ENCODE results near the gene ABHD11.
"Not testable (repeated sequence)": the region's sequence is repeated elsewhere in the genome, so short reads cannot be mapped to it uniquely, and the experiment has no call there.

Gene ABHD11

DNA sequence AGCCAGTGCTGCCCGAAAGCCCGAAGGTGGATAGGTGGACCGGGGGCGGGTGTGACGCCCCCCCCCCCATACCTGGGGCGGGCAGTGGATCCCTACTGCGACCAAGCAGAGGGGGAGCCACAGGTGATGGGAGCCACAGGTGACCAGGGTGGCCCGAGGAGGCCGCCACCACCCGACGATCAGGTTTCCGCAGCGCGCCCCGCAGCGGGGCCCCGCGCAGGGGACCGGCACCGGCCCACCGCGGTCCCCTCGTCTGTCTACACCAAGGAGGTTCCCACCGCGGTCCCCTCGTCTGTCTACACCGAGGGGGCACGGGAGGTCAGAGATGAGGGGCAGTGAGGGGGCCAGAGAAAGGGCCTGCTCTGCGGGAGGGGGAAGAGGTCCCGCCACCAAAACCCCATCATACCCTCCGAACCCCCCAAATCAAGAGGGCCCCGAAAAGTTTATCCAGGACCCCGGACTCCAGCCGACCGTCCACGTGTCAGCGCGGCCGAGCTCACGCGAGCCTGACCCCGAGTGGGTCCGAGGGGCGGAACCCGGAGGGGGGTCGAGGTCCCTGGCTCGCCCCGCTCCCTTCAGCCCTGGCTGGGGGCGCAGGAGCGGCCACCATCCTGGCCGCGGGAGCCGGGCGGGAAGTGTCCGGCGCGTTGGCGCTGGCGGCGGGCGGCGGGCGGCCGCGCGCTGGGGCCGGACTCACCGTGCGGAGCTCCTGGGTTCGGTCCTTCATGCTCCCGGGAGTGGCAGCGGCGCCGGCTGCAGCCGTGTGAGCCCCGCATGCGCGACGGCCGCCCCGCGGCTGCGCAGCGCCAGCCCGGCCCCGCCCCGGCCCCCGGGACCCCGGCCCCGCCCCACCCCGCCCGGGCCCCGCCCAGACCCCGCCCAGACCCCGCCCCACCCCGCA is 19.4 kb downstream of the ABHD11 start, which contains the start of gene STX1A:
Gene STX1A (minus strand): TSS at position 765 of the 901 bp plus-strand sequence. CDS start 38 bp downstream, at position 727.
- DNase-seq, result peak; percentile 91

DNA sequence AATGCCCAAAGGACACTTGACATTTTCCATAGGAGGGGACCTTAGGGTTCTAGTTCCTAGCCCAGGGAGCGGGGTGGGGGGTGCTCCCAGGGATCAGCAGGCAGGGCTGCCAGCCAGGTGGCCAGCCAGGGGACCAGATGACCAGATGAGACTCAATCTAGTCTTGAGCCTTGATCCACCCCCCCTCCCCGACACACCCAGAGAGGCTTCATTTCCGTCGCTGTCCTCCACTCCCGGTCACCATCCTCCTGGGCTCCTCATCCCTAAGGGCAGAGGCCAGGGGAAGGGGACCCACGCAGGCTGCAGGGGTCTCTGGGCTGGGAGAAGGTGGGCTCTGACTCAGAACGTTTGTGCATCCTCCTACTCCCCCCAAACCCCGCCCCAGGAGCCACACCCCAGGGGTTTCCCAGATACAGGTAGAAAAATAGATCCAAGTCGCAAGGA is 20.1 kb downstream of the ABHD11 start:
- DNase-seq, result peak; percentile 75

GRCh38 chr7:73717991-73718405 is 20.6 kb downstream of the ABHD11 start:
- peak; percentile 91 for DNase-seq

- no peak for DNase-seq
These were observed 21.4 kb downstream of the ABHD11 start for GRCh38 chr7:73717025-73717807.

GRCh38 chr7:73716318-73716890 is 22.2 kb downstream of the ABHD11 start:
- DNase-seq, result no peak

GRCh38 chr7:73715648-73716317 is 22.8 kb downstream of the ABHD11 start:
- DNase-seq, result peak; percentile 78

- not testable (repeated sequence) for DNase-seq
These were observed 25.3 kb downstream of the ABHD11 start for GRCh38 chr7:73713319-73713718.

DNA sequence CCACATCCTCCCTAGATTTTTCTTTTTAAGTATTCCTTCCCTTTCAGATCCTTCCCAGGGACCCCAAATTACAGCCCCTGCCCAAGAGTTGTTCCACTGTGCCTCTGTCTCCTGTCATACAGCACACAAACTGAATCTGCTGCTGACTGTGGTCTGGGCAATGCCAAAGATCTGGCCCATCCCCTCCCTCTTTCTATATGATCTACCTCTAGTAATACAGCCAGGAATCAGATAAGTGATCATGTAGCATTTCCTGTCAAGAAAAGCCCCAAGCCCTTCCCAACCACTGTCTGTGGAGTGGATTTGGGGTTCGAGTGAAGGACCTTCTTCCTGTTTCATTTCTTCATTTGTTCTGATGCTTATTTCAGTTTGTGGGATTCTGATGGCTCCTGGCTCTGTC is 25.8 kb downstream of the ABHD11 start:
- no peak for DNase-seq

GRCh38 chr7:73708961-73709549 is 29.5 kb downstream of the ABHD11 start:
- DNase-seq, result no peak

GRCh38 chr7:73707045-73707631 is 31.5 kb downstream of the ABHD11 start:
- no peak for DNase-seq

DNA sequence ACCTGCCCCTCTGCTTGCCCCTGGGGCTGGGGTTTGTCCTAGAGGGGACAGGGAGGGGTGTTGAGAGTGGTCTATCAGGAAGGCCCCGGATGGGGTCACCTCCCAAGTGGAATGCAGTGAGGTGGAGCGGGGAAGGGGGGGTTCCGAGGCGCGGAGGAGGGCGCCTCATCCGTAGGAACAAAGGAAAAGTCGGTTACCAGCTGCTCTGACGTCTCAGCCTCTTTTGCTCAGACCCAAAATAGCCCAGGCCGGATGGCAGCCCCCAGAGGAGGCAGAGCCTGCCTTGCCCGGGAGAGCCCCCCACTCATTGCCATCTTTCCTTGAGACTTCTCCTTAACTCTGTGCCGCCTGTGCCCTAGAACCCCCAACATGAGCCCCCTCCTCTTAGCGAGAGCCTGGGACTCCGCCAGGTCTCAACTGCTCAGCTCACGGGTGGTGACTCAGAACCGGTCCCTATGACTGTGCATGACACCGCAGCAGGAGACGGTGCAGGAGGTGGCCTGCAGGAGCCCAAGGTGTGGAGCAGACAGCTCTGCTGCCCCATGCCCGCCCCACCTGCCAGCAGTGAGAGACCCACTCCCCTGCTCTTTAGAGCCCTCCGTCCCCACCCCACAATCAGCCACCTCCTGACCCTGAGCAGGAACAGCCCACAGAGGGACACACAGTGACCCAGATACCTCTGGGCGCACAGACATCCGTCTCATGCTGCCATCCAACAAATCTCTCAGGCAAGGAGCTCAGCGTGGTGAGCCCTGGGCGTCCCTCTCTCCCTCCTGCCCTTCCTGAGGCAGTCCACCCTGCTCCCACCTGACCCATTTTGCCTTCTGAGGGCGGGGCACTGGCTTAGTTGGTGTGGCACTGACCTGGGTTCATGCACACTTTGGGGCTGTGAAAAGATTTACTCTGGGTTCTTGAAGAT is 32.2 kb downstream of the ABHD11 start:
- DNase-seq, result peak; percentile 74

DNA sequence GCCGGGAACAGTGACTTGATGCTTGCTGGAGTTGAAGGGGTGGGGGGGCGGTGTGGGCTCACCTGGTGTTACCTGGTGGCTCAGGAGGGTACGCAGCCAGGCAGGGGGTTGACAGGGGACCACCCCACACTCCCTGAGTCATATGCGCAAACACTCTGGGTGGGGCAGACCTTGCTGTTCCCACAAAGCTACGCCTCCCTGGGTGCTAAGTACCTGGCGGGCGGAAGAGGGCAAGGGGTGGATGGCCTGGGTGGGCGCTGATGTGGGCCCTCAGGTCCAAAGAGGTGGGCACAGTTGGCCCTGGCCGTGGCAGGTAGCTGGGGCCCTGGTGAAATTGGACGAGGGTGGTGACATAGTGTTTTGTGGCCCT is 33.1 kb downstream of the ABHD11 start:
- DNase-seq, result no peak

DNA sequence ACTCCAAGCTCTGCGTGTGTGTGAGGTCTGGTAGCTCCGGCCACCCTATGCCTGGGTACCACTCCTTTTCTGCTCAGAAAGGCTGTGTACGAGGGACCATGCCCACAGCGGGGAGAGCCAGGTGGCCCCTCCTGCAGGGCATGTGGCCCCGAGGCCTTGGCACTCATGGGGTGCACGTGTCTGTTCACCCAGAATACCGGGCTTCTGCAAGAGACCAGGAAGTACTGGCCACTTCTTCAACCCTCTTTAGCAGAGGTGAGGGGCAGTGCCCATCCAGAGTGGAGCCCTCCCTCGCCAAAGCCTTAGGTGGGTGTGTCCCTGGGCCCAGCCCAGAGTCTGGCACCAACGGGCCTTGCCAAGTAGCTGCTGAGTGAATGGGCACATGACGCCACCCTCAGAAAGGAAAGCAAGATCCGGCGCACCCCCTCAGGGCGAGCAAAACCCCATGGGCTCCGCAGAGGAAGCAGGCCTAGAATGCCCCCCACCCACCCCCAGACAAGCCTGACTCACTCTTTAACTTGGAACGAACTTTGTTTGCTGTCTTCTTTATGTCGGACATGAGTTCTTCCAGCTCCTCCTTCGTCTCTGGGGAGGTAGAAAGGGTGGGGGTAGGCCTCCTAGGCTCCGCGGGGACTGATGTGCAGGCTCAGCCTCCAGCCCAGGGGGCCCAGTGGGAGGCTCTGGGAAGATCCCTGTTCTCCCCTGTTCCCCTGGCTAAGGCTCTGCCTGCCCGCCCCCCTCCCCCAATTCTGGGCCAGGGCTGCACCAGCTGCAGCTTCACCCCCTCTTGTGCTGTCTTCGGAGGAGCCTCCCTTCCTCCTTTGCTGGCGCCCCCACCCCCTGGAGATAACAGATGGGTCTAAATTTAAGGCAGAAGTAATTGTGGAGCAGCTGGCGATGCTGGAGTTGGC is 33.7 kb downstream of the ABHD11 start:
- no peak for DNase-seq

GRCh38 chr7:73703757-73704639 is 34.6 kb downstream of the ABHD11 start:
- peak; percentile 71 for DNase-seq

DNA sequence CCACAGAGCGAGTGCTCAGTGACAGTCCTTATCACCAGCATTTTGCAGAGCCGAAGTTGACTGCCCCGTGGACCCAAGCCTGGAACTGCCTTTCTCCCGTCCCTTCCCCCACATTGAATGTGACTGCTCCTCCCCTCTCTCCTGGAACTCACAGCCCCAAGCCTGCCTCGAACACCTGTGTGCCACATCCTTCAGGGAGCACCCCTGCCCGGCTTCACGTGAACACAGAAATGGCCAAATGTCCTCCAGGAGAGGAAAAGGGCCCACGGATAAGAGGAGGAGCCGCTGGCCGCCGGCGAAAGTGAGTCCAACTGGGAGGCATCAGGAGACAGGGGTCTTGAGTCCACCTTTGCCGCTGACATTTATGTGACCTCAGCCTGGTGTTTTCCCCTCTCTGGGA is 35.4 kb downstream of the ABHD11 start:
- no peak for DNase-seq

DNA sequence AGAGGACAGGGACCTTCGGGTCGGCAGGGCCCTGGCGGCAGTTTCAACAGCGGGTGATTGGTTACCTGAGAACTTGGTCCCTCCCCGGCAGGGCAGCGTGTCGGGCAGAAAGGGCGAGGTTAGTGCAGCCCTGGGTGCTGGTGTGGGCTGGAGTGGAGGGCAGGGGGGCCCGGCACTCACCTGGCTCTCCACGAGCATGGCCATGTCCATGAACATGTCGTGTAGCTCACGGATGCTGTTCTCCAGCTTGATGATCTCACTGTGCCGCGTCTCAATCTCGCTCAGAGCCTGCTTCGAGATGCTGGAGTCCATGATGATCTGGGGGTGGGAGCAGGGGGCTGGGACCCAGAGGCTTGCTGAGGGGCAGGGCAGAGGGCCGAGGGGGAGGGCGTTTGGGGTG is 35.9 kb downstream of the ABHD11 start:
- no peak for DNase-seq

DNA sequence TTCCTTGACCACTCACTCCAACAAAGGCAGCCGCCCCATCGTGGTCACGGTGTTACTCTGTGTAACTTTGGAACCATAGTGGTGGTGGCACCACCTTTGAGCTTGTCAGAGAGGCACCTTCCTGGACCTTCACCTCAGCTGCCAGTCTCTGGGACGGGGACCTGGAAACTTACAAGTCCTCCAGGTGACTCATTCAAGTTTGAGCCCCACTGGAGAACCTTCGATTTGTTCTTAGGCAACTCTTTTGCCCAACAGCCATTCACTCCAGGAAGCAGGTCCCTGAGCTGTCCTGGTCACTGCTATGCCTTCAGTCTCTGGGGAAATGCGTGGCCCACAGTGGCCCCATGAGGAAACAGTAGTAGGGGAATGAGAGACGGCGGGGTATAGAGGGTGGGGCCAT is 36.4 kb downstream of the ABHD11 start:
- no peak for DNase-seq

DNA sequence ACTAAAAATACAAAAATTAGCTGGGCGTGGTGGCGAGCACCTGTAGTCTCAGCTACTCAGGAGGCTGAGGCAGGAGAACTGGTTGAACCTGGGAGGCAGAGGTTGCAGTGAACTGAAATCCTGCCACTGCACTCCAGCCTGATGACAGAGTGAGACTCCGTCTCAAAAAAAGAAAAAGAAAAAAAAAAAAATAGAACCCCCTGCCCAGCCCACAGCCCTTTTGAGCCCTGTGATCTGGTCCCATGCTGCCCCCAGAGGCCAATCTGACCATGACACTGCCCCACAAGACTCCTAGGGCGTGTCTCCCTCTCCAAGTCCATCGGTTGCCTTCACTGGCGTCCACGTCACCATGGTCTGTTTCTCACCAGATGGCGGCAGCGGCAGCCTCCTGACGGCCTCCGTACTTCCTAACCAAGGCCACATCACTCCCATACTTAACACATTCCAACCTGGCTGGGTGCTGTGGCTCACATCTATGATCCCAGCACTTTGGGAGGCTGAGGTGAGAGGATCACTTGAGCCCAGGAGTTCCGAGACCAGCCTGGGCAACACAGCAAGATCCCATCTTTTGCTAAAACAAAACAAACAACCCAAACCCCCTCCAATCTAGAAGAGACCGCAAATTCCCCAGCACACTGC is 37.1 kb downstream of the ABHD11 start:
- peak; percentile 73 for DNase-seq

All from activated effector memory CD4-positive, alpha-beta T cell treated with anti-CD3 and anti-CD28 coated beads, Interleukin-2, amount 50 U/mL, for 16 hours (primary cell).